HG02642 (cell line): Measurements from ENCODE around the gene RBMS3.
"Not testable (repeated sequence)": the region's sequence is repeated elsewhere in the genome, so short reads cannot be mapped to it uniquely, and the experiment has no call there.

Experiments used
- ATAC-seq: cut with Tn5 transposase; IDR thresholded peaks from one replicate; pipeline ENCODE4 v1.9.1; 2021; ENCODE audit warnings: mild to moderate bottlenecking; ENCODE audit not compliant: unreplicated experiment, poor library complexity

RBMS3 gene

GRCh38 chr3:29280404-29281093, at the start of gene RBMS3:
TSS of gene RBMS3 (plus strand) at chr3:29281071.
- ATAC-seq, result peak; percentile 38

- not testable (repeated sequence) for ATAC-seq
These were observed 47.7 kb upstream of the RBMS3 start for GRCh38 chr3:29233126-29233525.

GRCh38 chr3:29236146-29236840, 44.6 kb upstream of the RBMS3 start:
- ATAC-seq, result no peak

GRCh38 chr3:29239376-29239775, 41.5 kb upstream of the RBMS3 start:
- no peak for ATAC-seq

- ATAC-seq, result no peak
These were observed 40.6 kb upstream of the RBMS3 start for GRCh38 chr3:29240248-29240647.

GRCh38 chr3:29240887-29241286, 40.0 kb upstream of the RBMS3 start:
- no peak for ATAC-seq

GRCh38 chr3:29241855-29242254, 39.0 kb upstream of the RBMS3 start:
- ATAC-seq, result no peak

GRCh38 chr3:29242296-29242695, 38.6 kb upstream of the RBMS3 start:
- ATAC-seq, result no peak

GRCh38 chr3:29245441-29245840, 35.4 kb upstream of the RBMS3 start:
- ATAC-seq, result no peak

- ATAC-seq, result no peak
These were observed 33.7 kb upstream of the RBMS3 start for GRCh38 chr3:29247088-29247745.

GRCh38 chr3:29249829-29250345, 31.0 kb upstream of the RBMS3 start:
- ATAC-seq, result no peak

GRCh38 chr3:29255854-29256696, 24.8 kb upstream of the RBMS3 start:
- no peak for ATAC-seq

- ATAC-seq, result no peak
These were observed 22.7 kb upstream of the RBMS3 start for GRCh38 chr3:29258161-29258560.

GRCh38 chr3:29261119-29261518, 19.8 kb upstream of the RBMS3 start:
- no peak for ATAC-seq

GRCh38 chr3:29263476-29263875, 17.4 kb upstream of the RBMS3 start:
- no peak for ATAC-seq

- ATAC-seq, result no peak
These were observed 15.3 kb upstream of the RBMS3 start for GRCh38 chr3:29265509-29266072.

GRCh38 chr3:29267226-29267625, 13.6 kb upstream of the RBMS3 start:
- ATAC-seq, result no peak

GRCh38 chr3:29268651-29269050, 12.2 kb upstream of the RBMS3 start:
- no peak for ATAC-seq

- no peak for ATAC-seq
These were observed 10.1 kb upstream of the RBMS3 start for GRCh38 chr3:29270752-29271151.

- no peak for ATAC-seq
These were observed 9.4 kb upstream of the RBMS3 start for GRCh38 chr3:29271475-29271874.
